GM19438 (cell line): ENCODE measurements around the gene ACOT2.
"Not testable (repeated sequence)": the region's sequence is repeated elsewhere in the genome, so short reads cannot be mapped to it uniquely, and the experiment has no call there.

Source experiments
- ATAC-seq: cut with Tn5 transposase; IDR thresholded peaks from one replicate; pipeline ENCODE4 v1.9.1; 2021; ENCODE audit warnings: low read depth; ENCODE audit not compliant: unreplicated experiment

ACOT2 gene

GRCh38 chr14:73567358-73567757 lies 1.7 kb upstream of the ACOT2 start:
- ATAC-seq, result no peak

GRCh38 chr14:73567951-73568885 lies 795 bp upstream of the ACOT2 start:
- ATAC-seq, result no peak

GRCh38 chr14:73568886-73569184 lies 178 bp upstream of the ACOT2 start:
- ATAC-seq, result not testable (repeated sequence)

GRCh38 chr14:73570913-73571312 lies 1.9 kb downstream of the ACOT2 start:
- not testable (repeated sequence) for ATAC-seq

GRCh38 chr14:73573034-73573433 lies 4.0 kb downstream of the ACOT2 start:
- ATAC-seq, result not testable (repeated sequence)

- not testable (repeated sequence) for ATAC-seq
These were observed 4.7 kb downstream of the ACOT2 start for GRCh38 chr14:73573740-73574139.

GRCh38 chr14:73574251-73574650 lies 5.2 kb downstream of the ACOT2 start:
- ATAC-seq, result not testable (repeated sequence)

- no peak for ATAC-seq
These were observed 7.4 kb downstream of the ACOT2 start for GRCh38 chr14:73576391-73576790.

- not testable (repeated sequence) for ATAC-seq
These were observed 8.2 kb downstream of the ACOT2 start for GRCh38 chr14:73577214-73577613.

- not testable (repeated sequence) for ATAC-seq
These were observed 13.3 kb downstream of the ACOT2 start for GRCh38 chr14:73582102-73582979.

GRCh38 chr14:73588695-73589094 lies 19.7 kb downstream of the ACOT2 start:
- no peak for ATAC-seq

- ATAC-seq, result no peak
These were observed 20.1 kb downstream of the ACOT2 start for GRCh38 chr14:73589116-73589515.

GRCh38 chr14:73590673-73591004 lies 21.6 kb downstream of the ACOT2 start:
- not testable (repeated sequence) for ATAC-seq

- ATAC-seq, result peak; percentile 59
These were observed 22.9 kb downstream of the ACOT2 start, which contains the start of gene ACOT4 for GRCh38 chr14:73591690-73592449. ACOT4 (plus strand) TSS chr14:73591873; CDS start chr14:73591960, 87 bp downstream.

GRCh38 chr14:73594491-73594890 lies 25.5 kb downstream of the ACOT2 start:
- no peak for ATAC-seq

- ATAC-seq, result no peak
These were observed 30.5 kb downstream of the ACOT2 start for GRCh38 chr14:73599499-73599898.

- no peak for ATAC-seq
These were observed 34.0 kb downstream of the ACOT2 start for GRCh38 chr14:73602994-73603393.

- no peak for ATAC-seq
These were observed 37.3 kb downstream of the ACOT2 start for GRCh38 chr14:73606271-73606670.

GRCh38 chr14:73607241-73607640 lies 38.2 kb downstream of the ACOT2 start:
- ATAC-seq, result no peak

GRCh38 chr14:73610687-73611086 lies 41.7 kb downstream of the ACOT2 start:
- no peak for ATAC-seq
